ENCODE results near the gene ITGA5. TPM values are rescaled to one million over a fixed set of nuclear protein-coding genes. Genes with fewer than 3 reads are reported as not detected.
A peak's percentile ranks its signal among the peaks of the same experiment; 100 is the strongest.
"Not testable (repeated sequence)": the region's sequence is repeated elsewhere in the genome, so short reads cannot be mapped to it uniquely, and the experiment has no call there.

Gene ITGA5
- total RNA-seq, 4 donors from 2014 or later, result 76.9 to 292 (median 118) TPM

DNA sequence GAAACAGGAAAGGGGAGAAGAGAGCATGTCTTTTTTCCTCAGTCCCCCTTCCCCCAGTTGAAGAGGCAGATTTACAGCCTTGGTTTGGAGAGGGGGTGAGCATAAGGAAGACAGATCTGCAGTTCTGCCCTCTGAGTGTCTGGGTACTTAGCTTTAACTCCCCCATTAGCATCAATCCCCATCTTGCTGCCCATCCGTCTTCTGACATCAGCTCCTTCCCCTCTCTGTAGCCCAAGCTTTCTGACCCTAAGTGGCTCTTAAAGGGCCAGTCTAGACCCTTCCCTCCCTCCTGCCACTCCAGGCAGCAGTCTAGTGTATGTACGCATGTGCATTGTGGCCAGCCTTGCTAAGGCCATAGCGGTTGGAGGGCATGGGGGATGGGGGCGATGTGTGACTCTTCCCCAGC is 62.1 kb downstream of the ITGA5 start:
- TF ChIP-seq, protein P1, sequence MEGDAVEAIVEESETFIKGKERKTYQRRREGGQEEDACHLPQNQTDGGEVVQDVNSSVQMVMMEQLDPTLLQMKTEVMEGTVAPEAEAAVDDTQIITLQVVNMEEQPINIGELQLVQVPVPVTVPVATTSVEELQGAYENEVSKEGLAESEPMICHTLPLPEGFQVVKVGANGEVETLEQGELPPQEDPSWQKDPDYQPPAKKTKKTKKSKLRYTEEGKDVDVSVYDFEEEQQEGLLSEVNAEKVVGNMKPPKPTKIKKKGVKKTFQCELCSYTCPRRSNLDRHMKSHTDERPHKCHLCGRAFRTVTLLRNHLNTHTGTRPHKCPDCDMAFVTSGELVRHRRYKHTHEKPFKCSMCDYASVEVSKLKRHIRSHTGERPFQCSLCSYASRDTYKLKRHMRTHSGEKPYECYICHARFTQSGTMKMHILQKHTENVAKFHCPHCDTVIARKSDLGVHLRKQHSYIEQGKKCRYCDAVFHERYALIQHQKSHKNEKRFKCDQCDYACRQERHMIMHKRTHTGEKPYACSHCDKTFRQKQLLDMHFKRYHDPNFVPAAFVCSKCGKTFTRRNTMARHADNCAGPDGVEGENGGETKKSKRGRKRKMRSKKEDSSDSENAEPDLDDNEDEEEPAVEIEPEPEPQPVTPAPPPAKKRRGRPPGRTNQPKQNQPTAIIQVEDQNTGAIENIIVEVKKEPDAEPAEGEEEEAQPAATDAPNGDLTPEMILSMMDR (IDR thresholded peaks at IDR 0.05), result no peak
- no peak for DNase-seq (ENCODE audit: low spot score)
- no peak for ATAC-seq (ENCODE audit: low FRiP score)

DNA sequence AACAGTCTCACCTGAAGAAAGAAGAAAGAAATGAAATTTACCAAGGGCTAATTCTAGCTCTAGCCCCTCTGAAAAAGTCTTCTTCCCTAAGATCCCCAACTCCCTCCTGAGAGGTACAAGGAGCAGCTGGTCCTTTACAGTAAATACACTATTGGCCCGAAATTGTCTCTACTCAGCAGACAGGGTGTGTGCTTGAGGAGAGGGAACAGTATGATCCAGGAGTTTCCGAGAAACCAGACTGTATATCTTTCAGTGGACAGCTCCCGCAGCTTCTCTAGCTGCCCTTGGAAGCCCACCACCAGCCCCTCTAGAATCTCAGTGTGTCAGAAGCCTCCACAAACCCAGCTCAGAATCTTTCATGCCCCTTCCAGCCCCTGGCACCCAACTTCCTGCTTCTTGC is 62.8 kb downstream of the ITGA5 start:
- TF ChIP-seq, protein P1 (IDR thresholded peaks at IDR 0.05), result no peak
- DNase-seq (ENCODE audit: low spot score) (no peak), ATAC-seq (ENCODE audit: low FRiP score) (no peak)

DNA sequence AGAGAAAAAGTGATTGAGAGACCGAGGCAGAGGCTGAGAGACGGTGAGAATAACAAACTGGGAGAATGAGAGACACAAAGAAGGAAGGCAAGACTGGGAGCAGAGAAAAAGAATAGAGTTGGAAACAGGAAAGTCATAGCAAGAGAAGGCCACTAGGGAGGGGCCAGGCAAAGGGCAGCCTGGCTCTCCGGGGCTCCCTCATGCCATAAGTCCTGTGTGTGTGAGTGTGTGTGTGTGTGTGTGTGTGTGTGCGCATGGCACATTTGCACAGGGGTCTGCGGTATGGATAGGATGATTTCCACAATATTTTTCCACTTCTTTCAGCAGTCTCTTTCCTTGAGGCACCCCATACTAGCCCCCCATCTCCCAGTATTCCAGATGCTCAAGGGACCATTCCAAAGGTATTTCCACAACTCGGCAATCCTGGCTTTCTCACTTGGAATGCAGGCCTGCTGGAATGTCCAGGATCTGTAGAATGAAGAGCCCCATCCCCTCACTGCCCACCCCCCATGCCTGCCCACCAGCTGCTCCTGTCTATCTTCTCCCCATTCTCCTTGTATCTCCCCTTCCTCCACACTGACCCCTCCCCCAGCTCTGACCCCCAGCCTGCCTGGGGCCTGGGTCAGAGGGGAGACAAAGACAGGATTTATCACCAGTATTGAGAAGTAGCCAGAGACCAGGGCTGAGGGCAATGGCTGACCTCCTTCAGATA is 63.8 kb downstream of the ITGA5 start:
- ATAC-seq (ENCODE audit: low FRiP score) (no peak), DNase-seq (ENCODE audit: low spot score) (no peak)
- TF ChIP-seq, protein P1 (IDR thresholded peaks at IDR 0.05), result no peak

DNA sequence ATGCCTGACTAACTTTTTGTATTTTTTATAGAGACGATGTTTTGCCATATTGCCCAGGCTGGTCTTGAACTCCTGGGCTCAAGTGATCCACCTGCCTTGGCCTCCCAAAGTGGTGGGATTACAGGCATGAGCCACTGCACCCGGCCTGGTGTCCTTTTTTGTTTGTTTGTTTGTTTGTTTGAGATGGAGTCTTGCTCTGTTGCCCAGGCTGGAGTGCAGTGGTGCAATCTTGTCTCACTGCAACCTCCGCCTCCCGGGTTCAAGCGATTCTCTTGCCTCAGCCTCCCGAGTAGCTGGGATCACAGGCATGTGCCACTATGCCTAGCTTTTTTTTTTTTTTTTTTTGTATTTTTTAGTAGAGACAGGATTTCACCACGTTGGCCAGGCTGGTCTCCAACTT is 64.8 kb downstream of the ITGA5 start:
- not testable (repeated sequence) for DNase-seq (ENCODE audit: low spot score); ATAC-seq (ENCODE audit: low FRiP score)

DNA sequence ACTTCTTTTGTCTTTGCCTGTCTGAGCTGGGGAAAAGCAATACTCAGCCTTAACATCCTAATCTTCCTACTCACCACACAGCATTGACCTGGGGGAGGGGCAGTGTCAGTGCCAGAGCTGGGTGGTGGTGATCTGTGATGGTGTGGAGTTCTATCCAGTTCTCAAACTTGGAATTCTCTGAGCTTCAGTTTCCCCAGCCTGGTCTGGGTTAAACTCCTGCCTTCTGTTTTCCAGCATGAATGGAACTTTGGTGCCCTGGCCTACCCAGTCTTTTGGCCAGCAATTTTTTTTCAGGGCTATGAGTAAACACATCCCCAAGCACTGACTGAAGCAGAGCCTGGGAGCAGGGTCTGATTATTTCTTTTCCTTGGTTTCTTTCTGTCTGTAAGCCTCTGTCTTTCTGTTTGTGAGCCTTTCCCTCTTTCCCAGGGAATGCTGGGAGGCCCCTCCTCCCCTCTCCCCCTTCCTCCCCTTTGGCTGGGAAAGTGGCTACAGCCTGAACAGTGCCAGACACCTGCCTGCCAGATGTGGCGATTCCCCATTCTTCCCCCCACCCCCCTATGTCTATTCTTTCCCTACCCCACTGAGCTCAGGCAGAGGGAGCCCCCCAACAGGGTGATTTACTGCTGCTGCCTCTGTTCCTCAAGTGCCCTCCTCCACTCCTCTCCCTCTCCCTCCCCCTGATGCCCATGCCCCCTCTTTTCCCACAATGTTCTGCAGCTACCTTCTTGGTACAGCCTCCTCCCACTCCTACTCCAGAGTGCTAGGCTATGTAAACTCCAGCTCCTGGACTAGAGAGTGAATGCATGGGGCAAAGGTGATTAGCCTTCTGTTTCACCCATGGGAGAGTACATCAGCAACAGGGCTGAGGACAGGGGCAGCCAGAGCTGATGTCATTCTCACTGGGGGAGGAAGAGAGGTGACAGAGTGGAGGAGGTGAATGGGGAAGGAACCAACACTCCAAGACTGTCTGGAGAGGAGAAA is 65.9 kb downstream of the ITGA5 start:
- TF ChIP-seq, protein P1 (IDR thresholded peaks at IDR 0.05), result no peak
- ATAC-seq (ENCODE audit: low FRiP score), result peak; percentile 52

DNA sequence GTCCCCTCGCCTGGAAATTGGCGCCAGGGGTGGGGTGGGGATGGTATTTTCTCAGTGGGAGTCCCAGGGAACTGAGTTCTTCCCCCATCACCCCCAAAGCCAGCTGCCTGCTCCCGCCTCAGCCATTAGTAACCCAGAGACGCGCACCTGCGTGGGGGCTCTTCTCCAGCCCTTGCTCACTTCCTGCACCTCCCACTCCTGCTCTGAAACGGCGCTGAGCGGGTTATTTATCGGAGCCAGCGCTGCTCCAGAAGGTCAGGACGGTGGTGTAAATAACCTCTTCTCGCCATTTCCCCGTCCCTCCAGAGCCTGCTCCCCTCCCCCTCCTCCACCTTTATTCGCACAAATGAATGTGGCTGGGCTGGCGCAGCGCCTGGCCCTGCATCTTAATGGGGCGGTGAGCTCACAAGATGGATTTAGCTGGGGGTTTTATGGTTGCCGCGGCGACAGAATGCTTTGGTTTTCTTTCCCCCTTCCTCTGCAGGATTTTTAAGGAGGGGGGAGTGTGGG is 67.0 kb downstream of the ITGA5 start:
- ATAC-seq (ENCODE audit: low FRiP score) (peak; percentile 57), DNase-seq (ENCODE audit: low spot score) (no peak)
- TF ChIP-seq, protein P1 (IDR thresholded peaks at IDR 0.05), result no peak

More for the DNA sequence above, 65.9 kb downstream of the ITGA5 start:
- DNase-seq (ENCODE audit: low spot score), result no peak

DNA sequence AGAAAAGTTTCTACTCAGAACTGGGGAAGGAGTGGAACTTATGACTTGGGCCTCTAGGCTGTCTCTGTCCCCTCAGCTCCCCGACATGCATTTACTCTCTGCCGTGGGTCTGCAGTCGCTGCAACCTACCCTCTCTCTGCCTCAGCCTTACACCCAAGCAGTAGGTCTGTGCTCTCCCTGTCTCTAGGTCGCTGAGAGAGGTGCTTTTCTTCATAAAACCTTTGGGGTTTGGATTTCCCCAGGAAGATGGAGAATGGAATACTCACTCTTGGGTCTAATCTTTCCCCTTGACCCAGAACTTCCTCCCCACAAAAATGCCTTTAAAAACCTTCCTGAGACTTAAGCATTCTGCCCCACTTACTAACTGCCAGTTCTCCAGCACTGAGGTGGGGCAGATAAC is 67.7 kb downstream of the ITGA5 start:
- TF ChIP-seq, protein P1 (IDR thresholded peaks at IDR 0.05), result no peak
- ATAC-seq (ENCODE audit: low FRiP score) (no peak), DNase-seq (ENCODE audit: low spot score) (no peak)

Measured in omental fat pad (tissue), 4 donors.